Measurements from ENCODE around the gene LCA5L.
A peak's percentile ranks its signal among the peaks of the same experiment; 100 is the strongest.
"Not testable (repeated sequence)": the region's sequence is repeated elsewhere in the genome, so short reads cannot be mapped to it uniquely, and the experiment has no call there.

LCA5L gene

DNA sequence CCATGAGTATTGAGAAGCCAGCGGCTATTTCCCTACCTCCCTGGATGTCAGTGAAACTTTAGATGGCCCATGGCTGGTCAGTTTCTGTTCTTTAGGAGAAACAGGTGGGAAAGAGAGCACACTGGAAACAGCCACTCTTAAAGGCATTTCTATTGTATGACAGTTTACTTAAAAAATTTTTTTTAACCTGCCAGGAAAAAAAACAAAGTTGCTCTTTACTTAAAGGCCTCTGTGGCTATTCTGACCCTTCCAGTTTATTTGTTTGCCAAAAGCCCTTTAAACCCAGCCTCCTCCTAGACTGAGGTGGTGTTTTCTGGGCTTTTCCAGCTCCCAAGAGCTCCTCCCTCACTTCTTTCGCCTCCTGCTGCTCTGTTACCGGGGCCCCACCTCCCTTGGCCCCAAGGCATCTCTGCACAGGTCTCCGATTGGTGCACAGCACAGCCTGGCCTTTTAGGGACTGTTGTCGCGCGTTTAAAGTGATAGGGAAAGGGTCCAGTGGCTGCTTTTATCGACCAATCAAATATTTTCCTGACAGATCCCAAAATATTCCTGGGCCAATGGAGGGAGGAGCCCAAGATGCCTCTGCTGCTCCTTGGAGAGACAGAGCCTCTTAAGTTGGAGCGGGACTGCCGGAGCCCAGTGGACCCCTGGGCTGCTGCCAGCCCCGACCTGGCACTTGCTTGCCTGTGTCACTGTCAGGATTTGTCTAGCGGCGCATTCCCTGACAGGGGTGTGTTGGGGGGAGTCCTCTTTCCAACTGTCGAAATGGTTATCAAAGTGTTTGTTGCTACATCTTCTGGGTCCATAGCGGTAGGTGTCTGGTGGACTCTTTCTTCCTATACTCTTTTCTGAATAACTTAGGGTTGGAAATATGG is 6.0 kb upstream of the LCA5L start, which contains the start of gene SH3BGR:
Gene SH3BGR (plus strand): TSS at position 639 of the 875 bp plus-strand sequence. CDS start 127 bp downstream, at position 766.
- no peak for DNase-seq

DNA sequence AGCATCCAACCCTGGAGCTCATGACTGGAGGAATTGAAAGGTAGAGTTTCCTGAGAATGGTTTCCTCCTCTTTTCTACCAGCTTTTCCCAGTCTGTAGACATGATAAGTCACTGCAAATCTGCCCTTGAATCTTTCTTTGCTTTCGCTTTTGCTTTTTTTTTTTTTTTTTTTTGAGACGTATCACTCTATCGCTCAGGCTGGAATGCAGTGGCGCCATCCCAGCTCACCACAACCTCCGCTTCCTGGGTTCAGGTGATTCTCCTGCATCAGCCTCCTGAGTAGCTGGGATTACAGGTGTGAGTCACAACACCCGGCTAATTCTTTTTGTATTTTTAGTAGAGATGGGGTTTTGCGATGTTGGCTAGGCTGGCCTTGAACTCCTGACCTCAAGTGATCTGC is 1.7 kb upstream of the LCA5L start:
- no peak for DNase-seq

DNA sequence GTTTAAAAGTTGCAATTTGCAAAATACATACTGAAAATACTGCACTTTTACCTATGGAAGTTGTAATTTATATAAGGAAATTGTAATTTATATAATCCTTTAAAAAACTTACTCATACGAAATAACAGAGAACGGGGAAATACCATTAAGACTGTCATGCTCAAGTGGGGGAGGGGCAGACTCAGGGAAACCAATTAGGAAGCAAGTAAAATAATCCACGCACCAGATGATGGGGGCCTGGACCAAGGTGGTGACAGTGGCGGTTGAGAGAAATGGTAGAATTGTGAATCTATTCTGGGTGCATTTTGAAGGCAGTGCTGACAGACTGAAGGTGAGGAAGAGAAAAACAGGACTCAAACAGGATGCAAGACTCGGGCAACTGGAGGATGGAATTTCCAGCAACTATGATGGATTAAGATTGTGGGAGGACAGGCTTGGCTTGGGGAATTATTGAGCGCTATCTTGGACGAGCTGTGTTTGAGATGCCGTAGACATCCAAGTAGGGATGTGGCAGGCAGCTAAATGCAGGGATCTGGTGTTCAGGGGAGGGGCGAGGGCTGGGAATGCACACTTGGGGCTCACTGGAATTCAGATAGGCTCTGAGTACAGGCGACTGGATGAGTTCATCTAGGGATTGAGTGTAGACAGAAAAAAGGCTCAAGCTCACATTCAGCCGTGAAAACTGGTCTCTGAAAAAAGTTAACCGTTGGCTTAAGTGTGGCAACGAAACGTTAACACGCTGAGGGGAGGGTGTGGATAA is 977 bp downstream of the LCA5L start:
- no peak for DNase-seq

DNA sequence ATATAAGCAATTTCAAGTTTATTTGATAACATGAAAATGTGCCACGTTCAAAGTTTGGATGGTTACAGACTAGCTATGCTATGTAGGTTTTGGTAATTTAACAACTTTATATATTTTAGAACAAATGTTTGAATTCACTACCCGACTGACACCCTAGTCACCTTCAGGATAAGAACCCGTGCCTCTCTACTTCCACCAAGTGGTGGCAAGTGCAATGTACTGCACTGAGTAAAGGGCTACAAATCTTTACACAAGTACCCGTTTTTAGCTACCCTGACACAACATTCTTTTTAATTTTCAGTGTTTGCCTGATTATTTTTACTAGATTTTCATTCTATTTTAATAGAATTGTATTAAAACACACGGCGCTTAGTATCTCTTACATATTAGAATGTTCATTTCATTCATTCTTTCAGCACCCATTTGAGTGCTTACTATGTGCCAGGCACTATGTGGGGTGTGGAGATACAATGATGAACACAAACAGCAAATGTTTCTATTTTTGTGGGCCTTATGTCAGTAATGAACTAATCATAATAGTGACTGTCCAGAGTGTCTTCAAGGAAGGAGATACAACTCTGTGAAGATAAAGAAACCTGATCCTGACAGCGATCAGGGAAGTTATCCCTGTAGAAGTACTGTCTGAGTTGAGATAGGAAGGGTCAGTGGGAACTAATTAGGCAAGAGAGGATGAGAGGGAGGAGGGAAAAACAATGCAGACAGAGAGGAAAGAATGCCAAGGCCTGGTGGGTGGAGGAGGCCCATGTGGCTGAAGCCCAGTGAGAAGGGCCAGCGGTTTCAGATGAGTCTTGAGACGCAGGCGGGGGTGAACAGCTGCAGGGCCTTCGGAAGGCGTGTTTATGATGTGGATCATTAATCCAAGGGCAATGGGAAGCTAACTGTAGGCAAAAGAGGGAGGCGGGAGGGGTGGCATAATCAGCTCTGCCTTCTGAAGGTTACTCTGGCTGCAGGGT is 3.8 kb downstream of the LCA5L start:
- DNase-seq: peak; percentile 90 to 94

DNA sequence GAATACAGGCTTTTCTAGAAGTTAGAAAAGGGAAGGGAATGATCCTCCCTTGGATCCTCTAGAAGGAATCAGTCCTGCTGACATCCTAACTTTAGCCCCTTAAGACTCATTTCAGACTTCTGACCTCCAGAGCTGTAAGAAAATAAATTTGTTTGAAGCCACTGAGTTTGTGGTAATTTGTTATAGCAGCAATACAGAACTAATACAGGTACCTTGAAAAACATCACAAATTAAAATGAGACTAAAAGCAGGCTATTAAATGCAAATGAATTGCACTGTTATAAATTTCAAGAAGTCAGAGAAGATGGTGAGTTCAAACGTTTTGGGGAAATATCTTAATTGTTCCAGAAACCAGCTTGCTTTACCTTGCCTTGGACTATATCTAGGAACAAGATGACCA is 6.3 kb downstream of the LCA5L start:
- DNase-seq: no peak

DNA sequence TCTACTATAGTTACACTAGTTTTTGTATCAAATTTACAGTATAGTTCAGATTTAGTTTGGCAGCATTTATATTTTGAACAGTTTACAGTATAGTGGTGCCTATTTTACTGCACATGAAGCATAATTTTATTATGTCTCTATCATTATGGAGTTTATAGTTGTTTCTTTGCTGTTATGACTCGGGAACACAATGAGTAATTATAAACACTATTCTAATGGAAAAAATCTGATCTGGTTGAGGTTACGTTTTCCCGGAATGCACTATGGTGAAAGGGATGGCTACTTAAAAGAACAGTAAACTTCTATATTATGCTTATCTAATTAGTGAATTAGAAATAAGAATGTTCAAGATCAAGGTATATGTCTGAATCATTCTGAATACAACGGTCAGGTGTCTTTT is 10.6 kb downstream of the LCA5L start:
- no peak for DNase-seq

DNA sequence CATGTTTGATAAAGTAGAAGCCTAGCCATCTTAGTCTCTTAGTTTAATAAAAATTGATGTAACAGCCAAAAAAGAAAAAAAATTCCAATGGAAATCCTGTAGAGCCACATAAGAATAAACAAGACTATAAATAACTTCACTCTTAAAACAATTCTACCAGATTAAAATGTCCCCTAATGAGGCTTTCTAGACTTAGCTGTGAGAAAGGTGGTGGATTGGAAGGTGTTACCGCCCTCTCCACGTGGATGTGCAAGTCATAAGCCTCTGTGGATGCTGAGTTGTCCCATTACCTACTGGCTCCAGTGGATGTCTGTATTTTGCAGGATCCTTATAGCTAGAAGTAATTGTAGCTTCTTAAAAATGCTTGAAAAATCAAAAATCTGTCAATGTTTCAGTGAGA is 14.6 kb downstream of the LCA5L start:
- DNase-seq: no peak

DNA sequence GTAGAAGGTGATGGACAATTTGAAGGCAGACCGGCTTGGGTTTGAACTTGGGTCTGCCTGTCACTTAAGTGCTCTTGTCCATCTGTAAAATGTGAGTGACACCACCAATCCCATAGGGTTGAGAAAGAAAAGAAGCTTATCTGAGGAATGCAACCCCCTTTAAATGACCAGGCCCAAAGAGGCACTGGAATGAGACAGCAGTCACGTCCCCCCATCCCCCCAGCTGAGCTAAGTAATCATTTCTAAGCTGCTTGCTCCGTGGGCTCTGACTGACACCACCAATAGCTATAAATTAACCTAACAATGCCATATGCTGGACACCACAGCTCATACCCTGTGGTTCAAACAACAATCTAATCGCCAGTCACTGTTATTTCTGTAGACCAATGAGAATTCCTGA is 15.1 kb downstream of the LCA5L start:
- no peak for DNase-seq

DNA sequence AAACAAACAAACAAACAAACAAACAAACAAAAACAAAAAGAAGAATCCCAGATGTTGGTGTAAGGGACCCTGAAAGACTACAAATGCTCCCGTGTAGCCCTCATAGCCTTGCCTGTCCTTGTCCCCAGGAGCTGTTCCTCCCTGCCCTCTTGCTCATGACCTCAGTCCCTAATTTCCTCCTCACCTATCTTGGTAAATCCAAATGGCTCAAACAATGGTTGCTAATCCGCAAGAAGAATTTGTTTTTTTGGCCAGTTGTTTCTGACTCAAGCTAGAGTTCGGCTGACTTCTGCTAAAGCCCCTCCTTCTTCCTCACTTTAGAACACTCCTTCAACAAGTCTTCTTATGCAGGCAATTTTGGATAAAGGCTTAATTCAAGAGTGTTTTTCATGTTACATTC is 15.6 kb downstream of the LCA5L start:
- no peak for DNase-seq

DNA sequence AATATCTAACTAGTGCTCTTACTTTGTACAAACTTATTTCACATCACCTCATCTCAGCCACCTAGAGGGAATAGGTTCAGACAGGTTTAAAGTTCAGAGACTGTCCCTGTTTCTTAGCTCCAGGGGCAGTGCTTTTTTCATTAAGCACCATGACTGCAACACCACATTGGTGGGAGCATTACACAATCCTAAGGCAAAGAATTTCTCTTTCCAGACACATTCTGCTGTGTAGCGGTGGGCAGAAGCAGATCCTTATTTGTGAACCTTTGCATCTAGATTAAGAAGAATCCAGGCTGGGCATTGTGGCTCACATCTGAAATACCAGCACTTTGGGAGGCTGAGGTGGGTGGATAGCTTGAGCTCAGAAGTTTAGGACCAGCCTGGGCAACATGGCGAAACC is 16.1 kb downstream of the LCA5L start:
- no peak for DNase-seq

DNA sequence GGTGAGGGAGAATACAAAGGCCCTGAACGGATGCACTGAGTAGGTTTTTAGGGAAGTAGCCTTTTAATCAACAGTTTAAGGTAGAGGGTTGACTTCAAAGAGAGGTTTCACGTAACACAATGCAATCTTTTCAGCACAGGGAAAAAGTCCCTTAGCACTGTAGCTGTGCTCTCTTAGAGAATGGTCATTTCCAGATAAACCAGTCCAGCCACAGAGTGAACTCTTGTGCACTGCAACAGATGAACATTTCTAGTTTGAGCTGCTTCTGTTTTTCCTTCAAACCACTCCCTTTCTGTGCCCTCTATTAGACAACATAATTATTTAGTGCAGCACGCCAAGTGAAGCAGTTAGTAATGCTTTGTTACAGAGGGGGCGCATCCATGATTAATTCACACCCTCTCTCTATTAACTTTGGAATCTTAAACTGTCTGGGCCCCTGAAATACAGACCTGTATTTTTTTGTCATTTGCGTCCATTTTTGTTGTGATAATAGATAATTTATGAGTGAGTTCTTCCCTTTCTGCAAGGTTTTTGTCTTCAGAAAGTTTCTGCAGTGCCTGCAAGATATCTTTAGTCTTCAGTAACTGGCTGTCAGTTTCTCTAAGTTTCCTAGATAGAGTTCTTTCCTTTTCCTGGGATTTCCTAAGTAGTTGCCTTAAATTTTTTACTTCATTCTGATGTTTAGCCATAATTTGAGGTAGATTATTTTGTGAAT is 22.9 kb downstream of the LCA5L start:
- DNase-seq: peak; percentile 2 to 28

DNA sequence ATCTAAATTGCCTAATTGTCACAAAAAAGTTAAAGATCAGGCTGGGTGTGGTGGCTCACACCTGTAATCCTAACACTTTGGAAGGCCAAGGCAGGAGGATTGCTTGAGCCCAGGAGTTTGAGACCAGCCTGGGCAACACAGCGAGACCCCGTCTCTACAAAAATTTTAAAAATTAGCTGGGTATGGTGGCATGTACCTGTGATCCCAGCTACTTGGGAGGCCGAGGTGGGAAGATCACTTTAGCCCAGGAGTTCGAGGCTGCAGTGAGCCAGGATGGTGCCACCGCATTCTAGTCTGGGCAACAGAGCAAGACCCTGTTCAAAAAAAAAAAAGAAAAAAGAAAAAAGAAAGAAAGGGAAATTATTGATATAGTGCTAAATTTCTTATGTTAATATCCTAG is 26.4 kb downstream of the LCA5L start:
- not testable (repeated sequence) for DNase-seq

DNA sequence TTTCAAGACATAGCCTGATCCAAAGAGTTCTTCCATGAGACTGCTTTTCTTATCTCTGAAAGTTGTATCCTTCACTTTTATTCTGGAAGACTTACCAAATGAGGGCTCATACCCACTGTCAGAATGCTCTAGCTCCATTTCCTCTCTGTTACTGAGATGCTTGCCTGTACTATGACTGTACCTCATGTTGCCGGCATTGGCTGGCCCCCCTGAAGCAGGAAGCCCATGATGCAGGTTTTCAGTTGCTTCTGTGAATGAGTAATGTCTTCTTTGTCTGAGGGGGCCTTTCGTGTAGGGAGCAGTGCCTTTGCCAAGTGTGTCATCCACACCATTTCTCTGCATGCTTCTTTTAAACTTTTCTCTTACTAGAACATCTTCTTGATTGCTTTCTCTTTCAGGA is 39.5 kb downstream of the LCA5L start:
- DNase-seq: no peak

DNA sequence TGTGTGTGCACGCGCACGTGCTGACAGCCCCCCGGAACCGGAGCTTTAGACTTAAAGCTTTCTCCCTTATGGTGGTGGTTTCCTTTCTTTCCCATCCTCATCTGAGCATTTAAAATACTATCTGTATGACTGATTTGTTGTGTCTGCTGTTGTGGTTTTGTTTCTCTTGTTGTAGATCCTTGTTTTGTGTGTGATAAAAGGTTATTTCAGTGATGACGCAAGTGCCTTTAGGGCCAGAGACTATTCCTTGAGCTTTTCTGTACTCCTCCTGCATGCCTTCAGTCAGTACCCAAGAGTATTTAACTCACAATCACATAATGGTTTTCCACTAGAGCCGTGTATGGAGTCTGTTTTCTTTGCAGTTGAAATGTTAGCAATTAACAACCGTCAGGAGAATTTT is 45.4 kb downstream of the LCA5L start:
- no peak for DNase-seq

DNA sequence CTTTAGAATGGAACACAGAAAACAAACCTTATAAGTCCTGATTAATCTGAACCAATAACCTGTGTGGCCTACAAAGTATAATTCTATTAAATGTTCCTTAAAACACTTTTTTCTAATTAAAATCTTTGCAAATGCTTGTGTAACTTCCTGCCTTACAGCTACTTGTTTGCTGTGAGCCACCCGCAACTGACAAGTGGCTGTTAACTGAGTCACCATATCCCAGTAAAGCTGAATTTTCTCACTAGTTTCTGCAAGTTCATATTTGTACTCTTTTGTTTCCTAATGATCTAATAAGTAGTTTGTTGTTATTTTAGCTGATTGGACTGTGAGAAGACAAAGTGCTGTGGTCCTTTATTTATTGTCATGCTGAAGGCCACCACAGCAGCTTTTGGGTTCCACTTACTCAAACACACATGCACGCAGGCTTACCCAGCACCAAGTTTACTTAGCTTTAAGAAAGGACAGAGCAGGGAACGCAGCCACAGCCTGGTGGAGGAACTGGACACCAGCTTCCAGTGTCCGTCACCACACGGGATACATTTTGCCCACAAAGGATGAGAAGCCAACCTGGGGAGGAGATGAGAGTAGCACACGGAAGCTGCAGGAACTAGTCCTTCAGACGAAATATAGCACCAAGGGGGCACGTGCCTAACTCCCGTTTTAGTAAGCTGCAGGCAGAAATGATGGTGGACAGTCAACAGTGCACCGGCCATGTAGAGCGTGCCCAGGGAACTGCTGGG is 47.8 kb downstream of the LCA5L start:
- DNase-seq: peak; percentile 56 to 59

DNA sequence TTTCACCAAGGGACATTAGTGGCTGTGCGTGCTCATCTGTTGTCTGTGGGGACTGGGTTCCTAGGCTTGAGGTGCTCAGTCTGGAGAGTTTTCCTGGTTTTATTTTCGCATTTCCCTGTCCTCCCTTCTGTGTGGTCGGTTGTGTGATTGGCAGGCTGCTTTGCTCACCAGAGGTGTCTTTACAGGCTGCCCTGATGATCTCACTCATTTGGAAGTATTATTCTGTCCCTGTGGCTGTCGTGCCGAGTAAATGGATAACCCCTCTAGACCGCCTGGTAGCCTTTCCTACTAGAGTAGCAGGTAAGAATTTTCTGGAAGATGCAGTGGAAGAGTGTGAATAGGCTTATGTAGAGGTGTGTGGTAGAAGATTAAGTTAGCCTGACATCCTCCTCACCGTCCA is 52.6 kb downstream of the LCA5L start:
- no peak for DNase-seq

DNA sequence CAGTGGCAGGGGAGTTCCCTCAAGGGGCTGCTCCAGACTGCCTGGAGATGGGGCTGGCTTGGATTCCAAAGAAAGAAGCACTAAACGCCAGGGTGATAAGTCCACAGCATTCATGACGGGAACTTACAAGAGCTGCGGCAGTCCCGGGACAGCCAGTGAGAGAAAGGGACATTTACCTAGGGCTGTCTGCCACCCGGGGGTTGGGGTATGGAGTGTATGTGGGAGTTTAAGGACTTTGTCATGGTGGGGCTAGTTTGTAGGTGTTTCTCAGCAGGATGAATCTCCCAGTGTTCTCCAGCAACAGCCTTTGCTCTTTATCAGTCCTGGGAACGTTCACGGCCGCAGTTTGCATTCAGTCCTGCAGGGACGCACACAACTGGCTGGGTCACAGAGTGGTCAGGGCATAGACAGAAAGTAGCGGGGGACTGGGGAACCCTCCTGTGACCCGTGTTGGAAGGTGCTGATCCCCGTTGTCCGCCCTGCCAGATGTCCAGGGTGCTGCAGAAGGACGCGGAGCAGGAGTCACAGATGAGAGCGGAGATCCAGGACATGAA is 55.3 kb downstream of the LCA5L start:
- DNase-seq: no peak

DNA sequence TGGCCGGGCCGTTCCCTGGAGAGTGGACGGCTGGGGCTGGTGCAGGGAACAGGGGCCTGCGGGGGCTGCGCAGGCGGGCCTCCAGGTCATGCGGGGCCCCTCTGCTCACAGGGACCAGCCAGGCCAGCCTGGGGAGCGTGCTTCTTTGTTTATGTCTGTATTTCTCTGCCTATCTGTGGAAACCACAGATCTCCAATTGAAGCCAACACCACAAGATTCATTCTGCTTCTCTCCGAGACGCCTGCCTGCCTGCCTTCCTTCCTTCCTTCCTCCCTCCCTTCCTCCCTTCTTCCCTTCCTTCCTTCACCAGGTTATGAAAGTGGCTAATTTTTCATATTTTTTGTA is 56.8 kb downstream of the LCA5L start:
- DNase-seq: no peak

DNA sequence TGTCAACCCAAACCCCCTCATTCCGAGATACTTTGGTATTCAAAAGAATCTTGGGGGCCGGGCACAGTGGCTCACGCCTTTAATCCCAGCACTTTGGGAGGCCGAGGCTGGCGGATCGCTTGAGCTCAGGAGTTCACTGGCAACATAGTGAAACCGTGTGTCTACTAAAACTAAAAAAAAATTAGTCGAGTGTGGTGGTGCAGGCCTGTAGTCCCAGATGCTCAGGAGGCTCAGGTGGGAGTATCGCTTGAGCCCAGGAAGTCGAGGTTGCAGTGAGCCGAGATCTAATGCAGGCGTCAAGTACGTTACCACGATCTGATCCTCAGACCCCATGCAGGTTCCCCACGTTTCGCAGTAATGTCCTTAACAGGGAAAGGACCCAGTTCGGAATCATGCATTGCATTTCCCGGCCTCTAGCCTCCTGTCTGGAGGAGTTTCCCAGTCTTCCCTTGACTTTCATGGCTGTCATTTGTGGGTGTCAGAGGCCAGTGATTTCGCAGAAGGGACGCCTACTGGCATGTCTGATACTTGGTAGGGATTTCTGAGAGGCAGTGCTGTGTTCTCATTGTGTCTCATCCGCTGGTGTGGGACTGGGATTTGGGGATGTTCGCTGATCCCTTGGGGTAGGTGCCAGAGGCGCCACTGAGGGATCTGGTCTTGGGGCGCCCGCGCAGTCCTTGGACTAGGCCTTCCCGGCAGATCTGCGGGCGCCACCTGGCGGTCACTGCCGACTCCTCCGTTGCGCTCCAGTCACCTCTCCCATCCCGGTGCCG is 57.4 kb downstream of the LCA5L start:
- peak; percentile 73 to 83 for DNase-seq

DNA sequence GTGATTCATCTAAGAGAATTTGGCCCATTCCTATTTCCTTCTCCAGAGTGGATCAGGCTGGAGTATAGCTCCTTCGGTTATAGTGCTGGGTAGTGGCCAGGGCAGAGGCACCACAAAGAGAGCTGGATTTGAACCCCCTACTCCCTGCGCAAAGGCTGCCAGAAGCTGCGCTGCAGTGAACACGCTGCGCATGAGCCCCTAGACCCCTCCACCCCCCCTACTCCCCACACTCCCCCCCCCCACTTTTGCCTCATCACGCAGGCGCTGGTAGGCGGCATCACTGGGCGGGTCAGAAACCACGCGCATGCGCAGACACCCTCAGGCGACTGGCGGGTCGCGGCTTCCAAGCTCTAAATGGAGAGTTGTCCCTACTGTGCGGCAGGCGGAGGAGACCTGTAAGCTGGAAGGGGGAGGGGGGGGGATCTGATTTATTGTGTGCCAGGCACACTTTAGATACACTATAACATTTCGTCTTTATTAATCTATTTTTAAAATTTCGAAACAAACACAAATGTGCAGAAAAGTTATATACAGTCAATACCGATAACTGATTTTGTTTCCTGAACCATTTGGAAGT is 58.0 kb downstream of the LCA5L start:
- peak; percentile 85 to 87 for DNase-seq
